Fibroblast of lung (primary cell): ENCODE measurements around the gene STX12. TPM values are rescaled to one million over a fixed set of nuclear protein-coding genes. Genes with fewer than 3 reads are reported as not detected.
"Not testable (repeated sequence)": the region's sequence is repeated elsewhere in the genome, so short reads cannot be mapped to it uniquely, and the experiment has no call there.

Experiments used
- DNase-seq, 2 donors: peaks; one replicate each; pipeline versions ENCODE4 v3.0.0 to v3.0.0-alpha.2; 2010; ENCODE audit warnings: low read depth in 2 of 2
- H2AFZ ChIP-seq: 2 replicates; pipeline ENCODE4 v1.5.1; 2012; ENCODE audit warnings: low read length, control low read depth, inconsistent platforms
- H3K27ac ChIP-seq: 2 replicates; pipeline ENCODE4 v1.5.1; 2011; ENCODE audit warnings: low read length, control low read depth; ENCODE audit not compliant: insufficient read depth
- H3K27me3 ChIP-seq: 2 replicates; pipeline ENCODE4 v1.5.1; 2011; ENCODE audit warnings: mild to moderate bottlenecking, low read length; ENCODE audit not compliant: control insufficient read depth, insufficient read depth
- H3K36me3 ChIP-seq: 2 replicates; pipeline ENCODE4 v1.5.1; 2011; ENCODE audit warnings: low read length; ENCODE audit not compliant: control insufficient read depth, insufficient read depth
- H3K4me1 ChIP-seq: 2 replicates; pipeline ENCODE4 v1.5.1; 2011; ENCODE audit warnings: low read length; ENCODE audit not compliant: control insufficient read depth, insufficient read depth; ENCODE audit errors: extremely low read depth
- H3K4me2 ChIP-seq: 2 replicates; pipeline ENCODE4 v1.5.1; 2011; ENCODE audit warnings: low read length, control low read depth; ENCODE audit not compliant: insufficient read depth; ENCODE audit errors: extremely low read depth
- H3K4me3 ChIP-seq, 4 experiments: fragments of 200-600 bp in 1 of 4; sonication (generic) in 1 of 4; replicated peaks in 1 of 4; 2 replicates each; pipeline ENCODE4 v1.5.1; 2011 to 2016; ENCODE audit warnings: low read length in 4 of 4, low read depth in 3 of 4, mild to moderate bottlenecking in 3 of 4, control low read depth in 2 of 4, inconsistent platforms in 1 of 4, mixed read lengths in 1 of 4; ENCODE audit not compliant: insufficient read depth in 1 of 4; ENCODE audit errors: control extremely low read depth in 1 of 4
- H3K79me2 ChIP-seq: 2 replicates; pipeline ENCODE4 v1.5.1; 2012; ENCODE audit warnings: mild to moderate bottlenecking, low read length, inconsistent platforms; ENCODE audit not compliant: control insufficient read depth, insufficient read depth
- H3K9ac ChIP-seq: 2 replicates; pipeline ENCODE4 v1.5.1; 2011; ENCODE audit warnings: mild to moderate bottlenecking, low read length, control low read depth; ENCODE audit not compliant: insufficient read depth
- H3K9me3 ChIP-seq: 2 replicates; pipeline ENCODE4 v1.5.1; 2012; ENCODE audit warnings: low read depth, low read length; ENCODE audit not compliant: control insufficient read depth, insufficient read depth
- H4K20me1 ChIP-seq: 2 replicates; pipeline ENCODE4 v1.5.1; 2011; ENCODE audit warnings: low read length; ENCODE audit not compliant: control insufficient read depth, insufficient read depth; ENCODE audit errors: extremely low read depth
- EZH2 ChIP-seq: IDR thresholded peaks from 2 replicates; pipeline ENCODE4 v1.5.1; 2012; ENCODE audit warnings: low read length, control low read depth, mild to moderate bottlenecking; ENCODE audit errors: missing control alignments
- polyA plus RNA-seq, 2 donors: library from polyadenylated mRNA; depleted of rRNA in 1 of 2; stranded (reverse) in 1 of 2; unstranded in 1 of 2; fragments of >200 nt; gene quantifications; 2 replicates each; pipeline ENCODE4 v1.2.1, GENCODE V29; 2011 to 2012; ENCODE audit warnings: missing spikeins in 1 of 2
- total RNA-seq: library from RNA; depleted of rRNA; stranded (reverse); fragments of >200 nt; gene quantifications from 2 replicates; pipeline ENCODE4 v1.2.1, GENCODE V29; 2014
- TF ChIP-seq, protein P1 (sequence below), 2 donors: IDR thresholded peaks in 1 of 2; conservative IDR thresholded peaks in 1 of 2; 1 replicate in 1 of 2; 2 replicates in 1 of 2; pipeline ENCODE4 v1.5.1; 2011 to 2012; ENCODE audit warnings: low read length in 2 of 2, control low read depth in 1 of 2, inconsistent platforms in 1 of 2, low read depth in 1 of 2, mild to moderate bottlenecking in 1 of 2

Gene STX12
- total and polyA plus RNA-seq, 2 donors (not counting 1 experiment from before 2014, with no cell fraction given), result 60.8 to 76.7 TPM

DNA sequence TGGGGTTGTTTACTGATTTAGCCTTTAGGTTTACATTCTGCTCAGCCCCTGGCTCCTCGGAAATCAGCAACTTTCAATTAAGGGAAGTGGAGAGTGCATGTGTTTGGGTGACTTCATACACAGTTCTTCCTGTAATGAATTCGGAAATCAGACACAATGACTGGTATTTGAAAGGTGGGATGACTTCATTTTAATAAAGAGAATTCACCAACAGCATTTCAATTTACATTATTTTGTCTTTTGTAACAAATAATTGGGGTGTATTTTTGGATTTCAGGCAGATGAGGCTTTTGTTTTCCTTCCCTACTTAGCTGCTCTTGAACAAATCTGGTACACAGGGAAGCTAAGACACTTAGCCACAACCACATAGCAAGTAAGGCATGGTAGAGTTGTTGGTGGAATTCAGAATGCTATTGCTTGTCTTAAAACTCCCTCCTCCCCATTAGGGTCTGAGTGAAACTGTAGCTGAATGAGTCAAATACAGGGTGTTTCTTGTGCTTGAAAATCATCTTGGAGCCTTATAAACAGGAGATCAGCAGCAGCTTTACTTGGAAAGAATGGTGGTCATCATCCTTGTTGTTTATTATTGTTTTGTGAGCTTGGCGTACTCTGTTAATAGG lies 917 bp downstream of the STX12 start:
- no peaks in the 10 kb centered on the region for H3K4me1 ChIP-seq
- no peaks in the 10 kb centered on the region for H3K36me3 ChIP-seq
- no peaks in the 10 kb centered on the region for H3K9me3 ChIP-seq
- no peaks in the 10 kb centered on the region for H4K20me1 ChIP-seq
- peaks cover 52% of the 10 kb centered on the region for H3K79me2 ChIP-seq
- peak overlapping the region; percentile 76 to 98 (median 86) for H3K4me3 ChIP-seq
- peak overlapping the region; percentile 21 for H2AFZ ChIP-seq
- H3K27ac ChIP-seq, result peak overlapping the region; percentile 86
- no peaks in the 10 kb centered on the region for H3K27me3 ChIP-seq
- DNase-seq, result peak; percentile 36 to 50
- peak overlapping the region; percentile 89 for H3K9ac ChIP-seq
- TF ChIP-seq EZH2, result no peak
- TF ChIP-seq, protein P1, sequence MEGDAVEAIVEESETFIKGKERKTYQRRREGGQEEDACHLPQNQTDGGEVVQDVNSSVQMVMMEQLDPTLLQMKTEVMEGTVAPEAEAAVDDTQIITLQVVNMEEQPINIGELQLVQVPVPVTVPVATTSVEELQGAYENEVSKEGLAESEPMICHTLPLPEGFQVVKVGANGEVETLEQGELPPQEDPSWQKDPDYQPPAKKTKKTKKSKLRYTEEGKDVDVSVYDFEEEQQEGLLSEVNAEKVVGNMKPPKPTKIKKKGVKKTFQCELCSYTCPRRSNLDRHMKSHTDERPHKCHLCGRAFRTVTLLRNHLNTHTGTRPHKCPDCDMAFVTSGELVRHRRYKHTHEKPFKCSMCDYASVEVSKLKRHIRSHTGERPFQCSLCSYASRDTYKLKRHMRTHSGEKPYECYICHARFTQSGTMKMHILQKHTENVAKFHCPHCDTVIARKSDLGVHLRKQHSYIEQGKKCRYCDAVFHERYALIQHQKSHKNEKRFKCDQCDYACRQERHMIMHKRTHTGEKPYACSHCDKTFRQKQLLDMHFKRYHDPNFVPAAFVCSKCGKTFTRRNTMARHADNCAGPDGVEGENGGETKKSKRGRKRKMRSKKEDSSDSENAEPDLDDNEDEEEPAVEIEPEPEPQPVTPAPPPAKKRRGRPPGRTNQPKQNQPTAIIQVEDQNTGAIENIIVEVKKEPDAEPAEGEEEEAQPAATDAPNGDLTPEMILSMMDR (conservative IDR thresholded peaks at IDR 0.05 in 1 of 2, IDR thresholded peaks at IDR 0.05 in 1 of 2; ENCODE audit: low read depth in 1 of 2, low read length in 2 of 2), result no peak
- peak overlapping the region; percentile 94 for H3K4me2 ChIP-seq

DNA sequence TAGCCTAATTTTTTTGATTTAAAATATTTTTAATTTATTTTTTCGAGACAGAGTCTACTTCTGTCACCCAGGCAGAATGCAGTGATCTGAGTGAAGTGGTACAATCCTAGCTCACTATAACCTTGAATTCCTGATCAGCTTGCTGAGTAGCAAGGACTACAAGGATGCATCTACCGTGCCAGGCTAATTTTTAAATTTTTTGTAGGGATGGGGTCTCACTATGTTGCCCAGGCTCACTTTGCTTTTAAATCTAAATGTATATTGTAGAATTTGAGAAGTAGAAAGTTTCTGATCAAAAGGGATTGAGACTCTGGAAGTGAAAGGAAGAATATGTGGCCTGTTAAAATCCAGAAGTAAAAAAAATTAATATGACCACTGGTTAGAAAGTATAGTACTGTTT lies 1.6 kb downstream of the STX12 start:
- peaks cover 53% of the 10 kb centered on the region for H3K79me2 ChIP-seq
- H3K9ac ChIP-seq, result no peak overlapping the region
- H3K36me3 ChIP-seq, result no peaks in the 10 kb centered on the region
- no peak overlapping the region for H2AFZ ChIP-seq
- peak overlapping the region; percentile 76 to 98 (median 86) for H3K4me3 ChIP-seq
- peak overlapping the region; percentile 94 for H3K4me2 ChIP-seq
- no peaks in the 10 kb centered on the region for H3K9me3 ChIP-seq
- H3K27me3 ChIP-seq, result no peaks in the 10 kb centered on the region
- H3K4me1 ChIP-seq, result no peaks in the 10 kb centered on the region
- no peak for DNase-seq
- H3K27ac ChIP-seq, result no peak overlapping the region
- TF ChIP-seq, protein P1 (conservative IDR thresholded peaks at IDR 0.05 in 1 of 2, IDR thresholded peaks at IDR 0.05 in 1 of 2; ENCODE audit: low read depth in 1 of 2, low read length in 2 of 2), result no peak
- no peak for TF ChIP-seq EZH2
- H4K20me1 ChIP-seq, result no peaks in the 10 kb centered on the region

DNA sequence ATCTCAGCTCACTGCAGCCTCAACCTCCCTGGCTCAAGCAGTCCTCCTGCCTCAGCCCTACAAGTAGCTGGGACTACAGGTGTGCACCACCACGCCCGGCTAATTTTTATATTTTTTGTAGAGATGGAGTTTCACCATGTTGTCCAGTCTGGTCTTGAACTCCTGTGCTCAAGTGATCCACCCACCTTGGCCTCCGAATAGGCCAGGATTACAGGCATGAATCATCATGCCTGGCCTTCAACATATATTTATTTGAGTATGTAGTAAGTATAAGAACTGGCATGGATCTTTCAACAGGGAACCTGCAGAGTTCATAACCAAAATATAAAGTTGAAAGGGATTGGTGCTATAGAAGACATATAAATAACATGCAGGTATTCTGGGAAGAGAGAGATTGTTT lies 2.3 kb downstream of the STX12 start:
- not testable (repeated sequence) for H2AFZ ChIP-seq, H3K4me1 ChIP-seq, H3K9ac ChIP-seq, H3K27me3 ChIP-seq, H4K20me1 ChIP-seq, H3K4me3 ChIP-seq, H3K9me3 ChIP-seq, H3K4me2 ChIP-seq, H3K36me3 ChIP-seq, H3K27ac ChIP-seq
- H3K79me2 ChIP-seq, result peaks cover 55% of the 10 kb centered on the region
- DNase-seq, result peak in 1 of 2 donors; percentile 11

DNA sequence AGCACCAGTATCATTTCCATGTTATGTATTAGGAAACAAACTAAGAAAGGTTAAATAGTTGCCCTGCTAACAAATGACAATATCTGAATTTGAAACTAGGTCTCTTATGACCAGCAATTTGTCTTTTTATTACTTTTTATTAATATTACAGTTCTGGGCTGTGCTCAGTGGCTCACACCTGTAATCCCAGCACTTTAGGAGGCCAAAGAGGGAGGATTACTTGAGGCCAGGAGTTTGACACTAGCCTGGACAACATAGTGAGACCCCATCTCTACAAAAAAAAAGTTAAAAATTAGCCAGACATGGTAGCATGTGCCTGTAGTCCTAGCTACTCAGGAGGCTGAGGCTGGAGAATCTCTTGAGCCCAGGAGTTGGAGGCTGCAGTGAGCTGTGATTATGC lies 3.3 kb downstream of the STX12 start:
- not testable (repeated sequence) for H3K36me3 ChIP-seq, H3K4me2 ChIP-seq, H3K27me3 ChIP-seq, H3K4me1 ChIP-seq, H3K9ac ChIP-seq, H3K9me3 ChIP-seq, H3K4me3 ChIP-seq, DNase-seq, H2AFZ ChIP-seq, H3K27ac ChIP-seq, H4K20me1 ChIP-seq
- H3K79me2 ChIP-seq, result peaks cover 57% of the 10 kb centered on the region
